HCT116 (cell line): ENCODE data around the gene VPS41. TPM values are rescaled to one million over a fixed set of nuclear protein-coding genes. Genes with fewer than 3 reads are reported as not detected.

Experiments
- ATAC-seq: fragments of 200-7000 bp; cut with Tn5 transposase; 2 replicates; pipeline ENCODE4 v1.9.1; 2020; ENCODE audit warnings: mild to moderate bottlenecking, moderate library complexity
- BruUV-seq: library from RNA; stranded (reverse); fragments of 400-500 nt; replicated peaks from 2 replicates; lab custom pipeline; 2021; lab: Mats Ljungman, UMichigan
- CTCF ChIA-PET: fragments of 300-600 bp; sonication (Branson Sonifier 250); formaldehyde crosslinking; loops from one replicate; lab custom pipeline; 2021; ENCODE audit warnings: antibody characterized with exemption; lab: Charles Lee
- POLR2A ChIA-PET: fragments of 300-600, 350-600 bp; sonication (Branson Sonifier 250); formaldehyde crosslinking; loops from one replicate; lab custom pipeline; 2021; ENCODE audit warnings: antibody characterized with exemption; lab: Charles Lee
- RAD21 ChIA-PET, 2 experiments: fragments of 300-600 bp; sonication (Branson Sonifier 250); formaldehyde crosslinking; loops; one replicate each; lab custom pipeline; 2023; ENCODE audit warnings: low total read pairs in 2 of 2; ENCODE audit not compliant: uncharacterized antibody in 2 of 2, unreplicated experiment in 2 of 2, low non-redundant PET in 1 of 2; lab: Charles Lee
- DNase-seq: peaks from one replicate; pipeline ENCODE4 v3.0.0-alpha.2; 2010; ENCODE audit warnings: low read depth, low spot score
- H2AFZ ChIP-seq: fragments of 200-600 bp; shearing (Covaris generic), sonication (generic); 2 replicates; pipeline ENCODE4 v1.6.1; 2017; ENCODE audit warnings: low read depth, mixed run types, mixed read lengths, antibody characterized with exemption, low read length; ENCODE audit not compliant: poor library complexity, severe bottlenecking
- H3K27ac ChIP-seq: 2 replicates; pipeline ENCODE4 v1.5.1; 2012; ENCODE audit warnings: low read depth, low read length
- H3K27me3 ChIP-seq: fragments of 200-600 bp; sonication (generic); 2 replicates; pipeline ENCODE4 v1.6.1; 2016; ENCODE audit warnings: mixed run types, low read length, mixed read lengths; ENCODE audit not compliant: insufficient read depth
- H3K36me3 ChIP-seq, 2 experiments: fragments of 200-500 bp in 1 of 2; fragments of 200-600 bp in 1 of 2; sonication (Bioruptor generic) in 1 of 2; sonication (generic) in 1 of 2; 2 replicates each; pipeline versions ENCODE4 v1.5.1 to v1.6.1; 2014 to 2016; ENCODE audit warnings: low read length in 2 of 2, inconsistent platforms in 1 of 2, mixed read lengths in 1 of 2, mixed run types in 1 of 2; ENCODE audit not compliant: insufficient read depth in 2 of 2, control insufficient read depth in 1 of 2
- H3K4me1 ChIP-seq, 2 experiments: fragments of 200-600 bp in 1 of 2; sonication (generic) in 1 of 2; 2 replicates each; pipeline versions ENCODE4 v1.5.1 to v1.6.1; 2012 to 2017; ENCODE audit warnings: low read length in 2 of 2, inconsistent platforms in 1 of 2, mild to moderate bottlenecking in 1 of 2, mixed read lengths in 1 of 2, mixed run types in 1 of 2, moderate library complexity in 1 of 2; ENCODE audit not compliant: insufficient read depth in 2 of 2, control insufficient read depth in 1 of 2
- H3K4me2 ChIP-seq: fragments of 200-600 bp; sonication (generic); 2 replicates; pipeline ENCODE4 v1.6.1; 2017; ENCODE audit warnings: mixed run types, low read length, mixed read lengths
- H3K4me3 ChIP-seq, 2 experiments: fragments of 200-600 bp in 1 of 2; sonication (generic) in 1 of 2; replicated peaks in 1 of 2; 2 replicates each; pipeline ENCODE4 v1.5.1; 2011 to 2016; ENCODE audit warnings: low read length in 2 of 2, control low read depth in 1 of 2, low read depth in 1 of 2, mild to moderate bottlenecking in 1 of 2, mixed read lengths in 1 of 2, mixed run types in 1 of 2
- H3K79me2 ChIP-seq: fragments of 200-600 bp; sonication (generic); 2 replicates; pipeline ENCODE4 v1.6.1; 2017; ENCODE audit warnings: mild to moderate bottlenecking, mixed run types, low read length, moderate library complexity, mixed read lengths; ENCODE audit not compliant: insufficient read depth
- H3K9ac ChIP-seq: fragments of 200-600 bp; sonication (generic); 2 replicates; pipeline ENCODE4 v1.6.1; 2016; ENCODE audit warnings: low read length, mixed read lengths
- H3K9me2 ChIP-seq: fragments of 200-600 bp; sonication (generic), shearing (Covaris generic); 2 replicates; pipeline ENCODE4 v1.6.1; 2017; ENCODE audit warnings: mixed run types, mild to moderate bottlenecking, moderate library complexity; ENCODE audit not compliant: insufficient read depth
- H3K9me3 ChIP-seq, 2 experiments: fragments of 200-500 bp in 1 of 2; fragments of 200-600 bp in 1 of 2; sonication (Bioruptor generic) in 1 of 2; sonication (generic) in 1 of 2; 2 replicates each; pipeline ENCODE4 v1.6.1; 2014 to 2017; ENCODE audit warnings: low read length in 2 of 2, mixed read lengths in 2 of 2, inconsistent platforms in 1 of 2, low read depth in 1 of 2, mild to moderate bottlenecking in 1 of 2, mixed run types in 1 of 2, moderate library complexity in 1 of 2; ENCODE audit not compliant: control insufficient read depth in 1 of 2, insufficient read depth in 1 of 2
- H4K20me1 ChIP-seq: fragments of 200-600 bp; sonication (generic), shearing (Covaris generic); 2 replicates; pipeline ENCODE4 v1.6.1; 2017; ENCODE audit warnings: mixed run types, mild to moderate bottlenecking, moderate library complexity; ENCODE audit not compliant: insufficient read depth
- CEBPB ChIP-seq: IDR thresholded peaks from 2 replicates; pipeline ENCODE4 v1.6.1; 2012; ENCODE audit warnings: low read depth
- ELF1 ChIP-seq: IDR thresholded peaks from 2 replicates; pipeline ENCODE4 v1.6.1; 2012; ENCODE audit warnings: low read depth, borderline replicate concordance
- EZH2 ChIP-seq: fragments of 200-600 bp; sonication (generic); IDR thresholded peaks from 2 replicates; pipeline ENCODE4 v1.6.1; 2017; ENCODE audit warnings: antibody characterized with exemption, mixed run types
- JUND ChIP-seq: IDR thresholded peaks from 2 replicates; pipeline ENCODE4 v1.6.1; 2012
- MAX ChIP-seq: IDR thresholded peaks from 2 replicates; pipeline ENCODE4 v1.6.1; 2012
- SP1 ChIP-seq: IDR thresholded peaks from 2 replicates; pipeline ENCODE4 v1.6.1; 2012; ENCODE audit warnings: low read depth
- SRF ChIP-seq: IDR thresholded peaks from 2 replicates; pipeline ENCODE4 v1.6.1; 2012; ENCODE audit warnings: low read depth
- ZFX ChIP-seq: fragments of 450-650 bp; IDR thresholded peaks from 2 replicates; pipeline ENCODE4 v1.6.1; 2017
- intact Hi-C: fragments of 100-400 bp; cut with micrococcal nuclease; formaldehyde crosslinking; loops from 2 replicates; pipeline ENCODE4 v1.10.0; 2022
- total RNA-seq: library from RNA; stranded (reverse); gene quantifications from one replicate; pipeline ENCODE4 v1.2.1, GENCODE V29; 2021; ENCODE audit not compliant: unreplicated experiment
- TF ChIP-seq, protein P1 (sequence below), 3 experiments: fragments of 200-600 bp in 1 of 3; sonication (generic) in 1 of 3; IDR thresholded peaks in 2 of 3; conservative IDR thresholded peaks in 1 of 3; 2 replicates each; pipeline ENCODE4 v1.5.1; 2012 to 2017; ENCODE audit warnings: low read depth in 2 of 3, low read length in 2 of 3, antibody characterized with exemption in 1 of 3, borderline replicate concordance in 1 of 3, control low read depth in 1 of 3, mild to moderate bottlenecking in 1 of 3, mixed read lengths in 1 of 3, mixed run types in 1 of 3, moderate library complexity in 1 of 3; ENCODE audit not compliant: insufficient read depth in 1 of 3

The VPS41 gene
- total RNA-seq, 1 experiment from 2014 or later = 72.2 TPM

DNA sequence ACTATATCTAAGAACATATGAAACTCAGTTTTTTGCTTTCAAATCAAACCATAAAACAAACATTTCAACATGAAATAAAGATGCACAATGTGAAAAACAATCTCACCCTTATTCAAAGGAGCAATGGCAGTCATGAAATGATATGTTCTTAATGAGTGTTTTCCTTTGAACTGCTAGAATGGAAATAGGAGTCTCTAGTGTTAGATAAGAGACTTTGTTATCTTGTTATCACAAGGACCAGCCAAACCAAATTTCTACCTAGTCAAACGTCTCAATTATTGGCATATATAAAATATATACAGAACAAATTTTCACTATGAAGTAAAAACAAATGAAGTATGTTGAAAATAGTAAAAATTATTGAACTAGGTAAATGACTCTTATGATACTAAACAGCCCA is 1.2 kb downstream of the VPS41 start (continued):
- TF ChIP-seq CEBPB (no peak), SRF (no peak), SP1 (no peak), ZFX (no peak), JUND (no peak), EZH2 (no peak)

DNA sequence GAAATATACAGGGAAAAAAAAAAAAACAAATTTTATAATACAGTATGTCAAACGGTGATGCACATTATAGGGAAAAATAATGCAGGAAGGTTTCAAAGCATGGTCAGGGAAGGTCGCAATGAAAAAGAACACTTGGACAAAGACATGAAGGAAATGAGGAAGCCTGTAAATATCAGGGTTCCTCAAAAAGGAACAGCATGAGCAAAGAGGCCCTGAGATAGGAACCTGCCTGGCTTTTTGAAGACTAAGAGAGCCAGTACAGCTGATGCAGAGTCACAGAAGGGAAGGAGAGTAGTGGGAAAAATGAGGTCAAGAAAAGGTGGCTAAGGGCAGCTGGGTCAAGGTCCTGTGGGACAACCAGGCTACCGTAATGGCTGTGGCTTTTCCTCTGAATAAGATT is 1.9 kb downstream of the VPS41 start:
- no peaks in the 10 kb centered on the region for H3K9me3 ChIP-seq
- no peak for ATAC-seq
- TF ChIP-seq SP1 (no peak), ELF1 (no peak), MAX (no peak)
- TF ChIP-seq, protein P1, sequence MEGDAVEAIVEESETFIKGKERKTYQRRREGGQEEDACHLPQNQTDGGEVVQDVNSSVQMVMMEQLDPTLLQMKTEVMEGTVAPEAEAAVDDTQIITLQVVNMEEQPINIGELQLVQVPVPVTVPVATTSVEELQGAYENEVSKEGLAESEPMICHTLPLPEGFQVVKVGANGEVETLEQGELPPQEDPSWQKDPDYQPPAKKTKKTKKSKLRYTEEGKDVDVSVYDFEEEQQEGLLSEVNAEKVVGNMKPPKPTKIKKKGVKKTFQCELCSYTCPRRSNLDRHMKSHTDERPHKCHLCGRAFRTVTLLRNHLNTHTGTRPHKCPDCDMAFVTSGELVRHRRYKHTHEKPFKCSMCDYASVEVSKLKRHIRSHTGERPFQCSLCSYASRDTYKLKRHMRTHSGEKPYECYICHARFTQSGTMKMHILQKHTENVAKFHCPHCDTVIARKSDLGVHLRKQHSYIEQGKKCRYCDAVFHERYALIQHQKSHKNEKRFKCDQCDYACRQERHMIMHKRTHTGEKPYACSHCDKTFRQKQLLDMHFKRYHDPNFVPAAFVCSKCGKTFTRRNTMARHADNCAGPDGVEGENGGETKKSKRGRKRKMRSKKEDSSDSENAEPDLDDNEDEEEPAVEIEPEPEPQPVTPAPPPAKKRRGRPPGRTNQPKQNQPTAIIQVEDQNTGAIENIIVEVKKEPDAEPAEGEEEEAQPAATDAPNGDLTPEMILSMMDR (IDR thresholded peaks at IDR 0.05 in 2 of 3, conservative IDR thresholded peaks at IDR 0.05 in 1 of 3; ENCODE audit: borderline replicate concordance in 1 of 3, insufficient read depth in 1 of 3, low read depth in 2 of 3, low read length in 2 of 3) = no peak
- intact Hi-C loops = no loop called here
- no peak overlapping the region for H3K9ac ChIP-seq
- no peak overlapping the region for H3K4me3 ChIP-seq
- H3K4me2 ChIP-seq = no peak overlapping the region
- DNase-seq = no peak
- CTCF ChIA-PET = no interaction called here
- H3K36me3 ChIP-seq = no peaks in the 10 kb centered on the region
- H3K27me3 ChIP-seq = no peaks in the 10 kb centered on the region
- BruUV-seq = no TSS peak
- POLR2A ChIA-PET = no interaction called here
- H3K4me1 ChIP-seq = peaks cover 0 to 4% of the 10 kb centered on the region in 2 experiments; a peak in 1 of 4 replicates
- H3K79me2 ChIP-seq = peaks cover 13% of the 10 kb centered on the region
- H3K9me2 ChIP-seq = no peaks in the 10 kb centered on the region
- H2AFZ ChIP-seq = no peak overlapping the region
- RAD21 ChIA-PET = no interaction called here
- H4K20me1 ChIP-seq = no peaks in the 10 kb centered on the region
- no peak overlapping the region for H3K27ac ChIP-seq
